Measurements from ENCODE around the gene HCFC1.

HCFC1 gene

DNA sequence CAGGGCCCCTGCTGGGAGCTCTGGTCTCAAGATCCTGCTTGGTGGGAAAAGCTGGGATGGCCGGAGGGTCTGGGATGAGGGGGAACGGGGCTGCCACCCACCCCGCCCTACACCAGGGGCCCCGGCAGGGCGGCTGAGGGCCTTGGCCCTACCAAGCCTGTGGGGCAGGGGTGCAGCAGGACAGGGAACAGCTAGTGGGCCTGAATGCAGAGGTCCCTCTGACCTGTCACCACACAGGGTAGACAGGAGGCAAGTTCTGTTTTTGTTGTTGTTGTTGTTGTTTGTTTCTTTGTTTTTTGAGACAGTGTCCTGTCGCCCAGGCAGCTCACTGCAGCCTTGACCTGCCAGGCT, 26.8 kb downstream of the HCFC1 start:
- no peaks in the 10 kb centered on the region for H3K27me3 Mint-ChIP-seq (ENCODE audit: low read depth)
- no peaks in the 10 kb centered on the region for H3K9me3 Mint-ChIP-seq
- peaks cover 22% of the 10 kb centered on the region for H3K4me1 Mint-ChIP-seq
- TF ChIP-seq, protein P1, sequence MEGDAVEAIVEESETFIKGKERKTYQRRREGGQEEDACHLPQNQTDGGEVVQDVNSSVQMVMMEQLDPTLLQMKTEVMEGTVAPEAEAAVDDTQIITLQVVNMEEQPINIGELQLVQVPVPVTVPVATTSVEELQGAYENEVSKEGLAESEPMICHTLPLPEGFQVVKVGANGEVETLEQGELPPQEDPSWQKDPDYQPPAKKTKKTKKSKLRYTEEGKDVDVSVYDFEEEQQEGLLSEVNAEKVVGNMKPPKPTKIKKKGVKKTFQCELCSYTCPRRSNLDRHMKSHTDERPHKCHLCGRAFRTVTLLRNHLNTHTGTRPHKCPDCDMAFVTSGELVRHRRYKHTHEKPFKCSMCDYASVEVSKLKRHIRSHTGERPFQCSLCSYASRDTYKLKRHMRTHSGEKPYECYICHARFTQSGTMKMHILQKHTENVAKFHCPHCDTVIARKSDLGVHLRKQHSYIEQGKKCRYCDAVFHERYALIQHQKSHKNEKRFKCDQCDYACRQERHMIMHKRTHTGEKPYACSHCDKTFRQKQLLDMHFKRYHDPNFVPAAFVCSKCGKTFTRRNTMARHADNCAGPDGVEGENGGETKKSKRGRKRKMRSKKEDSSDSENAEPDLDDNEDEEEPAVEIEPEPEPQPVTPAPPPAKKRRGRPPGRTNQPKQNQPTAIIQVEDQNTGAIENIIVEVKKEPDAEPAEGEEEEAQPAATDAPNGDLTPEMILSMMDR (IDR thresholded peaks at IDR 0.05; ENCODE audit: unreplicated experiment in 3 of 3): no peak
- H3K36me3 Mint-ChIP-seq (ENCODE audit: low read depth): peaks cover 19% of the 10 kb centered on the region
- H3K27ac Mint-ChIP-seq: no peak overlapping the region
- H3K4me3 Mint-ChIP-seq: no peak overlapping the region

DNA sequence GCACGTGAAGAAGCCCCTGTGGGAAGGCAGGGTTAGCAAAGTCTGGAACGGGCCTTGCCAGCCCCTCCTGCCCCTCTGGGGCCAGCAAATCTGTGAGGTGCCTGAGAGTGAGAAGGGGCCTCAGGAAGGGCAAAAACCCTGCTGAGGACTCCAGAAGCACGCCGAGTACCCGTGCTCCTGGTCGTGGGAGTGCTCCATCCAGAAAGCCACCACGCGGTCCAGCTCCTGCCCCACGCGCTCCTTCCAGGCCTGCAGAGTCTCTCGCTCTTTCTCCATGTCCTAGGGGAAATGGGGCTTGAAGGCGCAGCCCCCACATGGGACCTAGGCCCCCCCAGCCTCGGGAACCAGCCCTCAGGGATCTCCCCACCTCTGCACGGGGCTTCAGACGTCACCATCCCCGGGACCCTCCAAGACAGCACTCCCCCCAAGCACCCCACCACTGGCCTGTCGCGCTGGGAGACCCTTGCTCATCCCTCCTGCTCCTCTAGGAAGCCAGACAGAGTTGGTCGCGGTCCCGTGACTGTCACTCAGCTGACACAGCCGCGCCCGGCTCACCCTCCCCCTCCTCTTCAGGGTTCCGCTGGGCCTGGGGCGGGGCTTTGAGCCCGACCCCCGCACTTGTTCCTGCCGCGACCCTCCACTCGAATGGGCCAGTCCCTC, 27.3 kb downstream of the HCFC1 start, which contains the start of gene RENBP:
RENBP (minus strand) TSS at position 504 of the 660 bp plus-strand sequence; CDS start at position 471, 33 bp downstream.
- peak within 1 kb of the TSS; percentile 38 to 74 (median 55) for H3K4me3 Mint-ChIP-seq
- no peaks in the 10 kb centered on the region for H3K9me3 Mint-ChIP-seq
- TF ChIP-seq, protein P1 (IDR thresholded peaks at IDR 0.05; ENCODE audit: unreplicated experiment in 3 of 3): no peak
- H3K27ac Mint-ChIP-seq: peak within 1 kb of the TSS in 1 of 3 experiments; percentile 60
- peaks cover 18% of the 10 kb centered on the region for H3K4me1 Mint-ChIP-seq
- no peaks in the 10 kb centered on the region for H3K27me3 Mint-ChIP-seq (ENCODE audit: low read depth)
- peaks cover 15% of the 10 kb centered on the region for H3K36me3 Mint-ChIP-seq (ENCODE audit: low read depth)

DNA sequence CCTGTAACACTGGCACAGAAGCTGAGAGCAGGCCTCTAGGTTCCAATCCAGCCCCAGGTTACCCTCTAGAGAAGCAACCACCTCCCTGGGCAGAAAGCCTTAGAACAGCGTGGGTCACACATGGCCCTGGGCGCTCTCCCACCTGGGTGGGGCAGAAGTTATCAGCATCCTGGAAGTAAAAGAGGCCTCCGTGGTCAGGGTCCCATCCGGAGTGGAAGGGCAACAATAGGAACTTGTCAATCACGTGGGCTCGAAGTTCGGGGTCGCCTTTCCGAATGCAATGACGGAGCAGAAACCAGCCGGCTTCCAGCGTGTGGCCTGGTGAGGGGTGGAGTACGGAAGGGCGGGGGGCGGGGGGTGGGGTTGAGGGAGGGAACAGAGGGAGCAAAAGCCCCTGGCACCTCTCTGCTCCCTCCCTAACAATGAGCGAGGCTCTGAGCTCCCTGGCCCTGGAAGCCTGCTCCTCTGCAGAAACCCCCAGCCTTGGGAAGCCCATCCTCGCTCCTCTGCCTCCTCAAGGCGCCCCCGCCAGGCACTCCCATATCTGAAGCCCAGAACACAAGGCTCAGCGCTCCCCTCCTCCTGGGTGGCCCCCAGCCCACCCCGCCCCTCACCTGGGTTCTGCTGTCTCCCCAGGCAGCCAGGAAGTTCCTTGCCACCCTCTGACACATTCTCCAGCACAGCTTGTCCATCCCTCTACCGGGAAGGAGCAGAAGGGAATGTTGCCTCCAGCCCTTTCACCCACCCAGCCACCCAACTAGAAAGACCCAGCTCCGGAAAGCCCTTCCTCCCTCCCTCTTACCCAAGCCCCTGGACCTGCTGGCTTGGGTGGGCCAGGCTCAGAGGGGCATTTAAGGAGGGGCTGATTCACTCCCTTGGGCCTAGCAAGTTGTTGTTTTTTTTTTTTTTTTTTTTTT, 30.0 kb downstream of the HCFC1 start:
- Mint-ChIP-seq H3K36me3 (ENCODE audit: low read depth) (no peaks in the 10 kb centered on the region), H3K4me1 (no peaks in the 10 kb centered on the region), H3K4me3 (no peak overlapping the region), H3K27me3 (ENCODE audit: low read depth) (no peaks in the 10 kb centered on the region), H3K9me3 (peaks cover 2% of the 10 kb centered on the region), H3K27ac (no peak overlapping the region)
- TF ChIP-seq, protein P1 (IDR thresholded peaks at IDR 0.05; ENCODE audit: unreplicated experiment in 3 of 3): no peak

DNA sequence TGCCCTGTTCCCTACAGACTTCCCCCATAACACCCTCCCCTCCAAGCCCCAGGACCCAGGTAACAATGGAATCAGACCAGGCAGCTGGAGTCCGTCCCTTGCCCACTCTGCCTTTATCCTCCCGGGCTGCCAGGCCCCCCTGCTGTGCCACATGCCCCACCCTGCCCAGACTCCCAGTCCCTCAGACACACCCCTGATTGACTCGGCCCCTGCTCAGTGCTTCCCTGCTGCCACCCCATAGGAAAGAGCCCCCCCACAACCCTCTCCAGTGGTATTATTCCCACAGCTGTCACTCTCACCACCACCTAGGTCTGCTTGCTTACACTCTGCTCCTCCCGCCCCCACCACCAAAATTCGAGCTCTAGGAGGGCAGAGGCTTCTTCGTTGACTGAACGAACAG, 32.0 kb downstream of the HCFC1 start:
- H3K4me1 Mint-ChIP-seq: no peaks in the 10 kb centered on the region
- H3K27ac Mint-ChIP-seq: no peak overlapping the region
- H3K36me3 Mint-ChIP-seq (ENCODE audit: low read depth): no peaks in the 10 kb centered on the region
- no peaks in the 10 kb centered on the region for H3K27me3 Mint-ChIP-seq (ENCODE audit: low read depth)
- TF ChIP-seq, protein P1 (IDR thresholded peaks at IDR 0.05; ENCODE audit: unreplicated experiment in 3 of 3): no peak
- no peak overlapping the region for H3K4me3 Mint-ChIP-seq
- H3K9me3 Mint-ChIP-seq: peaks cover 7% of the 10 kb centered on the region

DNA sequence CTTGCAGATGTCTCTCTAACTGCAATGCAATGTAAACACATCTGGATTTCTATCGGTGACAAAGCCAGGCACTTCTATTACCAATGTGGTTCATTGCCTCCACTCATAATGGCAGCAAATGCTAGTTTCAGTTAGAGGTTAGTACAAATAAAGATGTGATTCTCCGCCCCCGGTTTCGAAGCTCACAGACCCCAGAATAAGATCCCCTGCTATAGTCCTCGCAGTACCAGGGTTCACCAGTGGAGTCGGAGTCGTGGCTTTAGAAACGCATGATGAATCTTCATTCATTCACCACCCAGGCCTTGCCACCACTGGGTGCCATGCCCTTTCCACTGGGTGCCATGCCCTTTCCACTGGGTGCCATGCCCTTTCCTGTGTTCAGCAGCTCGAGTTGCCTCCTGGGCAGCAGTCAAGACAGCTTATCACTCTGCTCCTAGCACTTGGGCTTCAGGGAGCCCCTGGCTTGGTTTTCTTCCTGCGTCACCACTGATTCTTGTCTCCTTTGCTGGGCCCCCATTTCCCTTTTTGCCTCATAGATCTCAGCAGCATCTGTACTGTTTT, 33.3 kb downstream of the HCFC1 start:
- Mint-ChIP-seq H3K27me3 (ENCODE audit: low read depth) (no peaks in the 10 kb centered on the region), H3K4me1 (no peaks in the 10 kb centered on the region), H3K36me3 (ENCODE audit: low read depth) (peaks cover 4% of the 10 kb centered on the region), H3K9me3 (peaks cover 10% of the 10 kb centered on the region), H3K27ac (no peak overlapping the region), H3K4me3 (peak overlapping the region in 1 of 3 experiments; percentile 25)
- TF ChIP-seq, protein P1 (IDR thresholded peaks at IDR 0.05; ENCODE audit: unreplicated experiment in 3 of 3): no peak

Data from nephron (organoid).